Measurements from ENCODE around the gene PPARA. TPM values are rescaled to one million over a fixed set of nuclear protein-coding genes. Genes with fewer than 3 reads are reported as not detected.

Gene PPARA
- total RNA-seq, 1 experiment from 2014 or later, result 14.5 TPM

GRCh38 chr22:46289244-46289891 lies 139.0 kb downstream of the PPARA start:
- H3K27ac ChIP-seq (ENCODE audit: low read depth, low read length), result no peak overlapping the region
- H3K9ac ChIP-seq (ENCODE audit: low read length), result no peak overlapping the region
- peaks cover 20 to 22% of the 10 kb centered on the region in 2 experiments; a peak in 3 of 4 replicates for H3K36me3 ChIP-seq (ENCODE audit: control insufficient read depth in 1 of 2, insufficient read depth in 2 of 2, low read length in 2 of 2)
- H2AFZ ChIP-seq (ENCODE audit: low read depth, low read length, poor library complexity, severe bottlenecking), result no peak overlapping the region
- H4K20me1 ChIP-seq (ENCODE audit: insufficient read depth), result no peaks in the 10 kb centered on the region
- H3K9me3 ChIP-seq (ENCODE audit: control insufficient read depth in 1 of 2, insufficient read depth in 1 of 2, low read depth in 1 of 2, low read length in 2 of 2), result no peaks in the 10 kb centered on the region
- TF ChIP-seq FOSL1 (IDR thresholded peaks at IDR 0.05; ENCODE audit: low read depth), result no peak
- TF ChIP-seq SP1 (IDR thresholded peaks at IDR 0.05; ENCODE audit: low read depth), result no peak
- TF ChIP-seq CEBPB (IDR thresholded peaks at IDR 0.05; ENCODE audit: low read depth), result no peak
- TF ChIP-seq EZH2phosphoT487 (IDR thresholded peaks at IDR 0.05; ENCODE audit: borderline replicate concordance), result no peak
- no peak for TF ChIP-seq SRF (IDR thresholded peaks at IDR 0.05; ENCODE audit: low read depth)
- no peak for TF ChIP-seq CTCF (IDR thresholded peaks at IDR 0.05 in 2 of 3, conservative IDR thresholded peaks at IDR 0.05 in 1 of 3; ENCODE audit: borderline replicate concordance in 1 of 3, insufficient read depth in 1 of 3, low read depth in 2 of 3, low read length in 2 of 3)
- TF ChIP-seq MAX (IDR thresholded peaks at IDR 0.05), result no peak
- TF ChIP-seq POLR2AphosphoS5 (IDR thresholded peaks at IDR 0.05; ENCODE audit: low read depth, low read length), result no peak
- TF ChIP-seq YY1 (IDR thresholded peaks at IDR 0.05; ENCODE audit: extremely low read depth, insufficient replicate concordance, low read depth, low read length), result no peak
- TF ChIP-seq EZH2 (IDR thresholded peaks at IDR 0.05), result no peak
- TF ChIP-seq ELF1 (IDR thresholded peaks at IDR 0.05; ENCODE audit: borderline replicate concordance, low read depth), result no peak
- no peak for TF ChIP-seq REST (IDR thresholded peaks at IDR 0.05; ENCODE audit: low read depth)
- TF ChIP-seq ZNF274 (IDR thresholded peaks at IDR 0.05; ENCODE audit: low read depth, low read length), result no peak
- no peak for TF ChIP-seq CBX3 (IDR thresholded peaks at IDR 0.05; ENCODE audit: low read depth)
- no peak for TF ChIP-seq SIN3A (IDR thresholded peaks at IDR 0.05; ENCODE audit: low read depth)
- no peak for TF ChIP-seq POLR2A (IDR thresholded peaks at IDR 0.05; ENCODE audit: borderline replicate concordance, extremely low read depth, insufficient read depth, insufficient read length)
- no peak for TF ChIP-seq ZBTB33 (IDR thresholded peaks at IDR 0.05; ENCODE audit: extremely low read depth, insufficient replicate concordance, low read length)
- TF ChIP-seq ATF3 (IDR thresholded peaks at IDR 0.05), result no peak
- no peak for TF ChIP-seq EGR1 (IDR thresholded peaks at IDR 0.05; ENCODE audit: low read depth)
- TF ChIP-seq JUND (IDR thresholded peaks at IDR 0.05), result no peak
- RAD21 ChIA-PET (ENCODE audit: low non-redundant PET in 1 of 2, low total read pairs in 2 of 2, uncharacterized antibody in 2 of 2, unreplicated experiment in 2 of 2), result no interaction called here
- CTCF ChIA-PET, result no interaction called here
- intact Hi-C loops (cut with micrococcal nuclease), result no loop called here
- no peak overlapping the region for H3K4me3 ChIP-seq (replicated peaks in 1 of 2; ENCODE audit: low read depth in 1 of 2, low read length in 2 of 2)
- H3K4me1 ChIP-seq (ENCODE audit: control insufficient read depth in 1 of 2, insufficient read depth in 2 of 2, low read length in 2 of 2), result no peaks in the 10 kb centered on the region
- no peak overlapping the region for H3K4me2 ChIP-seq (ENCODE audit: low read length)
- H3K27me3 ChIP-seq (ENCODE audit: insufficient read depth, low read length), result no peaks in the 10 kb centered on the region
- POLR2A ChIA-PET, result no interaction called here
- DNase-seq (ENCODE audit: low read depth, low spot score) (no peak), ATAC-seq (no peak)
- H3K79me2 ChIP-seq (ENCODE audit: insufficient read depth, low read length), result no peaks in the 10 kb centered on the region
- no peaks in the 10 kb centered on the region for H3K9me2 ChIP-seq (ENCODE audit: insufficient read depth)
- no TSS peak for BruUV-seq (replicated peaks)
